PC-9 (cell line): ENCODE results near the gene PWP2. TPM values are rescaled to one million over a fixed set of nuclear protein-coding genes. Genes with fewer than 3 reads are reported as not detected.

Experiments
- BruUV-seq: library from RNA; stranded (reverse); fragments of 400-500 nt; replicated peaks from 2 replicates; lab custom pipeline; 2021; lab: Mats Ljungman, UMichigan
- CTCF ChIA-PET: fragments of 300-600 bp; sonication (Branson Sonifier 250); formaldehyde crosslinking; loops from one replicate; lab custom pipeline; 2022; ENCODE audit warnings: antibody characterized with exemption; lab: Charles Lee
- POLR2A ChIA-PET: fragments of 300-600 bp; sonication (Branson Sonifier 250); formaldehyde crosslinking; loops from one replicate; lab custom pipeline; 2022; ENCODE audit warnings: antibody characterized with exemption; ENCODE audit not compliant: unreplicated experiment; lab: Charles Lee
- DNase-seq, 2 experiments: peaks; one replicate each; pipeline versions ENCODE4 v3.0.0 to v3.0.0-alpha.2; 2015 to 2022; ENCODE audit warnings: mixed read lengths in 1 of 2
- H2AFZ ChIP-seq: fragments of 200-600 bp; sonication (generic); 2 replicates; pipeline ENCODE4 v1.8.1; 2017; ENCODE audit warnings: antibody characterized with exemption
- H3F3A ChIP-seq: fragments of 200-600 bp; sonication (generic); 2 replicates; pipeline ENCODE4 v1.8.1; 2017; ENCODE audit warnings: antibody characterized with exemption, mild to moderate bottlenecking, low read depth; ENCODE audit not compliant: insufficient read depth
- H3K27ac ChIP-seq: fragments of 200-600 bp; sonication (generic); 2 replicates; pipeline ENCODE4 v1.6.1; 2016; ENCODE audit warnings: mixed run types
- H3K27me3 ChIP-seq: fragments of 200-600 bp; sonication (generic); 2 replicates; pipeline ENCODE4 v1.6.1; 2016; ENCODE audit warnings: low read depth, mixed run types; ENCODE audit not compliant: insufficient read depth
- H3K36me3 ChIP-seq: fragments of 200-600 bp; sonication (generic); 2 replicates; pipeline ENCODE4 v1.6.1; 2016; ENCODE audit warnings: low read depth, mixed run types
- H3K4me1 ChIP-seq: fragments of 200-600 bp; sonication (generic); replicated peaks from 2 replicates; pipeline ENCODE4 v1.6.1; 2016; ENCODE audit warnings: mixed run types; ENCODE audit not compliant: insufficient read depth
- H3K4me2 ChIP-seq: fragments of 200-600 bp; sonication (generic); 2 replicates; pipeline ENCODE4 v1.6.1; 2017; ENCODE audit warnings: mixed run types
- H3K4me3 ChIP-seq: fragments of 200-600 bp; sonication (generic); 2 replicates; pipeline ENCODE4 v1.6.1; 2016; ENCODE audit warnings: mixed run types
- H3K79me2 ChIP-seq: fragments of 200-600 bp; sonication (generic); 2 replicates; pipeline ENCODE4 v1.6.1; 2017; ENCODE audit warnings: low read depth, mixed run types
- H3K9me2 ChIP-seq: fragments of 200-600 bp; sonication (generic); 2 replicates; pipeline ENCODE4 v1.8.1; 2017; ENCODE audit warnings: mild to moderate bottlenecking; ENCODE audit not compliant: insufficient read depth
- H3K9me3 ChIP-seq: fragments of 200-600 bp; sonication (generic); 2 replicates; pipeline ENCODE4 v1.8.1; 2016; ENCODE audit warnings: low read depth; ENCODE audit not compliant: insufficient read depth
- H4K20me1 ChIP-seq: fragments of 200-600 bp; sonication (generic); 2 replicates; pipeline ENCODE4 v1.8.1; 2017; ENCODE audit not compliant: insufficient read depth
- EZH2 ChIP-seq: fragments of 200-600 bp; sonication (generic); IDR thresholded peaks from 2 replicates; pipeline ENCODE4 v1.8.0; 2017; ENCODE audit warnings: antibody characterized with exemption, low read depth
- intact Hi-C: fragments of 100-400 bp; cut with micrococcal nuclease; formaldehyde crosslinking; loops from one replicate; pipeline ENCODE4 v1.10.0; 2022; ENCODE audit not compliant: unreplicated experiment
- total RNA-seq: library from RNA; stranded (reverse); gene quantifications from 2 replicates; pipeline ENCODE4 v1.2.3, GENCODE V29; 2021
- TF ChIP-seq, protein P1 (sequence below): fragments of 200-600 bp; sonication (generic); conservative IDR thresholded peaks from 2 replicates; pipeline ENCODE4 v1.6.1; 2017; ENCODE audit warnings: mixed run types, antibody characterized with exemption, mild to moderate bottlenecking, moderate library complexity

Gene PWP2
- total RNA-seq, 1 experiment from 2014 or later: 22.6 TPM

DNA sequence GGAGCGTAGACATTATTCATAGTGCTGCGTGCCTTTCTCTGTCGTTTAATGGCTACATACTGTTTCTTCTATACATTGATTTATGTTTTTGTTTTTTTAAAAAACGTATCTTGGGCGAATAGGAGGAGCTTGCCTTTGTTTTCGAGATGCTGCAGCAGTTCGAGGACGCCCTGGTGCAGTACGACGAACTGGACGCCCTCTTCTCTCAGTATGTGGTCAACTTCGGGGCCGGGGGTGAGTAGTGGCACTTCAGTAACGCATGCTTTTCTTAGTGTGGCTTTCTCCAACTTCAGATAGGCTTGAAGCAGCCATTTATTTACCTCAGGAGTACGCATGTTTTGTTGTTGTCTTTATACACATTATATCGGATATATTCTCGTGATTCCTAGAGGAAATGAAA, 48.2 kb upstream of the PWP2 start:
- Histone ChIP-seq H3K9me2 (no peaks in the 10 kb centered on the region), H2AFZ (no peak overlapping the region), H3K9me3 (no peaks in the 10 kb centered on the region), H4K20me1 (peaks cover 6% of the 10 kb centered on the region; the same call in 1 of the 2 replicates), H3K36me3 (no peaks in the 10 kb centered on the region), H3K4me3 (no peak overlapping the region), H3K27ac (no peak overlapping the region), H3F3A (no peaks in the 10 kb centered on the region), H3K4me1 (no peaks in the 10 kb centered on the region), H3K79me2 (no peaks in the 10 kb centered on the region), H3K27me3 (no peaks in the 10 kb centered on the region), H3K4me2 (no peak overlapping the region)
- no TSS peak for BruUV-seq
- no peak for TF ChIP-seq EZH2
- TF ChIP-seq, protein P1, sequence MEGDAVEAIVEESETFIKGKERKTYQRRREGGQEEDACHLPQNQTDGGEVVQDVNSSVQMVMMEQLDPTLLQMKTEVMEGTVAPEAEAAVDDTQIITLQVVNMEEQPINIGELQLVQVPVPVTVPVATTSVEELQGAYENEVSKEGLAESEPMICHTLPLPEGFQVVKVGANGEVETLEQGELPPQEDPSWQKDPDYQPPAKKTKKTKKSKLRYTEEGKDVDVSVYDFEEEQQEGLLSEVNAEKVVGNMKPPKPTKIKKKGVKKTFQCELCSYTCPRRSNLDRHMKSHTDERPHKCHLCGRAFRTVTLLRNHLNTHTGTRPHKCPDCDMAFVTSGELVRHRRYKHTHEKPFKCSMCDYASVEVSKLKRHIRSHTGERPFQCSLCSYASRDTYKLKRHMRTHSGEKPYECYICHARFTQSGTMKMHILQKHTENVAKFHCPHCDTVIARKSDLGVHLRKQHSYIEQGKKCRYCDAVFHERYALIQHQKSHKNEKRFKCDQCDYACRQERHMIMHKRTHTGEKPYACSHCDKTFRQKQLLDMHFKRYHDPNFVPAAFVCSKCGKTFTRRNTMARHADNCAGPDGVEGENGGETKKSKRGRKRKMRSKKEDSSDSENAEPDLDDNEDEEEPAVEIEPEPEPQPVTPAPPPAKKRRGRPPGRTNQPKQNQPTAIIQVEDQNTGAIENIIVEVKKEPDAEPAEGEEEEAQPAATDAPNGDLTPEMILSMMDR: no peak
- intact Hi-C loops: no loop called here
- CTCF ChIA-PET: no interaction called here
- DNase-seq: no peak
- POLR2A ChIA-PET: no interaction called here

DNA sequence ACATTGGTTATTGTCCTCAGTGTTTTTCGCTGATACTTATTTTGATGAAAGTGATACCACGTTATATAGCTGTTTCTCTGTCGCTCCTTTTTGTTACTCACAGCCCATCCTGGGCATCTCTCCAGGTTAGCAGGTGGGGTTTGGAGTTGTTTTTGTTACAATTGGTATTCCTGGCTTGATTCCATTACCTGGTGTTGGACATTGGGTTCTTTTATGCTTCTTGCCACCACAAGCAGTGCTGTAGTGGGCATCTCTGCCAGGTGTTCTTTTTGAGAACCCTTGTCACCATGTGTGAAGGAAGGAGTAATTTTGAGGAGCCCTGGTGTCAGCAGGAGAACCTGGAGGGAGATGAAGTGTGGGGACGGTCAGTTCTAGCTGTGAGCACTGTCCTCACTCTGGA, 47.5 kb upstream of the PWP2 start:
- H4K20me1 ChIP-seq: 0 out of 2 replicates have a peak, but pooled peaks cover under 1% of the 10 kb centered on the region
- no peaks in the 10 kb centered on the region for H3K9me2 ChIP-seq
- ChIA-PET CTCF (no interaction called here), POLR2A (no interaction called here)
- H3K79me2 ChIP-seq: no peaks in the 10 kb centered on the region
- intact Hi-C loops: no loop called here
- H3K4me2 ChIP-seq: no peak overlapping the region
- no peaks in the 10 kb centered on the region for H3K9me3 ChIP-seq
- no TSS peak for BruUV-seq
- no peak for DNase-seq
- TF ChIP-seq EZH2: no peak
- TF ChIP-seq, protein P1: no peak
- no peak overlapping the region for H2AFZ ChIP-seq
- H3K27me3 ChIP-seq: no peaks in the 10 kb centered on the region
- no peaks in the 10 kb centered on the region for H3F3A ChIP-seq
- H3K4me3 ChIP-seq: no peak overlapping the region
- no peaks in the 10 kb centered on the region for H3K36me3 ChIP-seq
- H3K4me1 ChIP-seq: no peaks in the 10 kb centered on the region
- H3K27ac ChIP-seq: no peak overlapping the region

DNA sequence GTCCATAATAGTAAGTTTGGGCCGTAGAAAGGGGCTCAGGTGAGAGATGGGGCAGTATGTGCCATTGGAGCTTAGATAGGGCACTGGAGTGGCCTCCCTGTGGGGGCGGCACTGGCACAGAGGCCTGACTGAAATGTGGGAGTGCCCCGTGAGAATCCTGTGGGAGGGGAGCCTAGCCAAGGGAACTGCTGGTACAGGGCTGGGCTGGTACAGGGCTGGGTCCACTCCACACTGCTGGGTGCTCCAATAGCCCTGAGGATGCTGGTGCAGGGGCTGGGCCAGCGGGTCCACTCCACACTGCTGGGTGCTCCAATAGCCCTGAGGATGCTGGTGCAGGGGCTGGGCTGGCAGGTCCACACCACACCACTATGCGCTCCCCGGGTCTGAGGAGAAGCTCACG, 44.8 kb upstream of the PWP2 start:
- Histone ChIP-seq H3F3A (no peaks in the 10 kb centered on the region), H2AFZ (no peak overlapping the region), H3K4me3 (no peak overlapping the region), H3K27me3 (no peaks in the 10 kb centered on the region), H3K9me3 (no peaks in the 10 kb centered on the region), H3K27ac (no peak overlapping the region), H4K20me1 (0 out of 2 replicates have a peak, but pooled peaks cover 4% of the 10 kb centered on the region), H3K4me1 (no peaks in the 10 kb centered on the region), H3K4me2 (no peak overlapping the region), H3K79me2 (no peaks in the 10 kb centered on the region), H3K9me2 (no peaks in the 10 kb centered on the region), H3K36me3 (no peaks in the 10 kb centered on the region)
- no peak for DNase-seq
- ChIA-PET POLR2A (no interaction called here), CTCF (no interaction called here)
- TF ChIP-seq, protein P1: no peak
- no peak for TF ChIP-seq EZH2
- intact Hi-C loops: no loop called here
- no TSS peak for BruUV-seq
